Uterus (tissue), 4 donors: Measurements from ENCODE around the gene NUP153. TPM values are rescaled to one million over a fixed set of nuclear protein-coding genes. Genes with fewer than 3 reads are reported as not detected.

Experiments
- DNase-seq, 2 donors: peaks; one replicate each; pipeline ENCODE4 v3.0.0-alpha.2; 2019 to 2020
- H3K27ac ChIP-seq, 2 donors: fragments of 200-600 bp; sonication (generic); 1 replicate in 1 of 2; 2 replicates in 1 of 2; pipeline ENCODE4 v1.5.1; 2016 to 2018
- H3K27me3 ChIP-seq, 2 donors: fragments of 200-600 bp; sonication (generic); one replicate each; pipeline ENCODE4 v1.5.1; 2018 to 2019; ENCODE audit warnings: control low read depth in 1 of 2
- H3K36me3 ChIP-seq, 2 donors: fragments of 200-600 bp; sonication (generic); one replicate each; pipeline ENCODE4 v1.5.1; 2019; ENCODE audit warnings: control low read depth in 1 of 2
- H3K4me1 ChIP-seq, 2 donors: fragments of 200-600 bp; sonication (generic); one replicate each; pipeline ENCODE4 v1.5.1; 2018 to 2019; ENCODE audit warnings: control low read depth in 1 of 2
- H3K4me3 ChIP-seq, 2 donors: fragments of 200-600 bp; sonication (generic); 1 replicate in 1 of 2; 2 replicates in 1 of 2; pipeline ENCODE4 v1.5.1; 2018 to 2019; ENCODE audit warnings: mild to moderate bottlenecking in 1 of 2
- H3K9me3 ChIP-seq, 2 donors: fragments of 200-600 bp; sonication (generic); one replicate each; pipeline ENCODE4 v1.5.1; 2019; ENCODE audit warnings: control low read depth in 1 of 2
- POLR2A ChIP-seq, 2 donors: fragments of 450-650 bp; IDR thresholded peaks; one replicate each; pipeline ENCODE4 v1.6.1; 2016; ENCODE audit warnings: antibody characterized with exemption in 2 of 2, mild to moderate bottlenecking in 1 of 2, moderate library complexity in 1 of 2
- intact Hi-C: fragments of 100-400 bp; cut with DNase I; formaldehyde crosslinking; loops from one replicate; pipeline ENCODE4 v1.15.1; 2023; ENCODE audit warnings: low total_unique reads
- total RNA-seq, 4 donors: library from RNA; depleted of rRNA in 3 of 4; stranded (reverse); fragments of >200 nt in 3 of 4; gene quantifications; one replicate each; pipeline versions ENCODE4 v1.1.0 to v1.2.4, GENCODE V29; 2014 to 2023
- TF ChIP-seq, protein P1 (sequence below), 4 experiments: fragments of 200-600 bp in 2 of 4; fragments of 450-650 bp in 2 of 4; sonication (generic) in 2 of 4; IDR thresholded peaks; one replicate each; pipeline ENCODE4 v1.5.1; 2016 to 2019; ENCODE audit warnings: antibody characterized with exemption in 4 of 4, mild to moderate bottlenecking in 2 of 4, moderate library complexity in 1 of 4
- donor health status: DM: yes; HTN: yes; CAD: no.

The NUP153 gene
- total RNA-seq, 4 donors from 2014 or later: 14.1 to 55.1 (median 48.4) TPM

DNA sequence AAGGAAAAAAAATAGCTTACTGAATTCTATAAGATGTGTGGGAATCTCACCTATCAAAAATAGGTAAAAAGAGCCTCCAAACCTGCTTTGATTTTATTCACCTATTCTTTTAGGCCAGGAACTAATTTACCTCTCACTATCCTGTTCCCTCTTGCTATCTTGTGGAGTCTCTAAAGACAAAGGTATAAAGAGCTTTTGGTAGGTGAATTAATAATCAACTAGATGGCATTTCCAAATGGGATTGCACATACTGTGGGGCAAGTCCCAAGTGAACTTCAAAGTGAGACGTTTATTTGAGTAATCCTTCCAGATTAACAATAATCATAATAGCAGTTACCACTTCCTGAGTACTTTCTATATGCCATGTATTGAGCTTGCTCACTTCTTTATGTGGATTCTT lies 103.8 kb downstream of the NUP153 start:
- Histone ChIP-seq H3K27ac (no peak overlapping the region), H3K36me3 (no peaks in the 10 kb centered on the region), H3K4me3 (no peak overlapping the region), H3K4me1 (no peaks in the 10 kb centered on the region), H3K9me3 (no peaks in the 10 kb centered on the region), H3K27me3 (no peaks in the 10 kb centered on the region)
- TF ChIP-seq POLR2A (IDR thresholded peaks at IDR 0.05): no peak
- TF ChIP-seq, protein P1, sequence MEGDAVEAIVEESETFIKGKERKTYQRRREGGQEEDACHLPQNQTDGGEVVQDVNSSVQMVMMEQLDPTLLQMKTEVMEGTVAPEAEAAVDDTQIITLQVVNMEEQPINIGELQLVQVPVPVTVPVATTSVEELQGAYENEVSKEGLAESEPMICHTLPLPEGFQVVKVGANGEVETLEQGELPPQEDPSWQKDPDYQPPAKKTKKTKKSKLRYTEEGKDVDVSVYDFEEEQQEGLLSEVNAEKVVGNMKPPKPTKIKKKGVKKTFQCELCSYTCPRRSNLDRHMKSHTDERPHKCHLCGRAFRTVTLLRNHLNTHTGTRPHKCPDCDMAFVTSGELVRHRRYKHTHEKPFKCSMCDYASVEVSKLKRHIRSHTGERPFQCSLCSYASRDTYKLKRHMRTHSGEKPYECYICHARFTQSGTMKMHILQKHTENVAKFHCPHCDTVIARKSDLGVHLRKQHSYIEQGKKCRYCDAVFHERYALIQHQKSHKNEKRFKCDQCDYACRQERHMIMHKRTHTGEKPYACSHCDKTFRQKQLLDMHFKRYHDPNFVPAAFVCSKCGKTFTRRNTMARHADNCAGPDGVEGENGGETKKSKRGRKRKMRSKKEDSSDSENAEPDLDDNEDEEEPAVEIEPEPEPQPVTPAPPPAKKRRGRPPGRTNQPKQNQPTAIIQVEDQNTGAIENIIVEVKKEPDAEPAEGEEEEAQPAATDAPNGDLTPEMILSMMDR (IDR thresholded peaks at IDR 0.05): no peak
- intact Hi-C loops: no loop called here
- DNase-seq: no peak

DNA sequence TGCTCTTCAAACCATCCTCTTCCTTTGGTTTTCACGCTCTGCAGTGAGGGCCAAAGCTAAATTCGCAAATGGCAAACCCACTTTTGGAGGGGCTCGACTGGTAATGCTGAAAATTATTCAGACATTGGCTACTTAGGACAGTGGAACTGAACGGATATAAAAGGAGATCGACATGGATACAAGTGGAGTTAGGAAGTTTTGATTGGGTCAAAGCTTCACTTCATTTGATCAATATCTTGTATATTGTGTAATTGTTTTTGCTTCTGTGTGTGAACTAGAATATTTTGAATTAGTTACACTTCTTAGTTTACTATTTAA lies 105.4 kb downstream of the NUP153 start:
- DNase-seq: no peak
- TF ChIP-seq POLR2A (IDR thresholded peaks at IDR 0.05): no peak
- TF ChIP-seq, protein P1 (IDR thresholded peaks at IDR 0.05): no peak
- Histone ChIP-seq H3K4me1 (no peaks in the 10 kb centered on the region), H3K27me3 (no peaks in the 10 kb centered on the region), H3K9me3 (no peaks in the 10 kb centered on the region), H3K27ac (peak overlapping the region; percentile 95 to 98), H3K36me3 (no peaks in the 10 kb centered on the region), H3K4me3 (peak overlapping the region; percentile 51 to 97)
- intact Hi-C loops: no loop called here

DNA sequence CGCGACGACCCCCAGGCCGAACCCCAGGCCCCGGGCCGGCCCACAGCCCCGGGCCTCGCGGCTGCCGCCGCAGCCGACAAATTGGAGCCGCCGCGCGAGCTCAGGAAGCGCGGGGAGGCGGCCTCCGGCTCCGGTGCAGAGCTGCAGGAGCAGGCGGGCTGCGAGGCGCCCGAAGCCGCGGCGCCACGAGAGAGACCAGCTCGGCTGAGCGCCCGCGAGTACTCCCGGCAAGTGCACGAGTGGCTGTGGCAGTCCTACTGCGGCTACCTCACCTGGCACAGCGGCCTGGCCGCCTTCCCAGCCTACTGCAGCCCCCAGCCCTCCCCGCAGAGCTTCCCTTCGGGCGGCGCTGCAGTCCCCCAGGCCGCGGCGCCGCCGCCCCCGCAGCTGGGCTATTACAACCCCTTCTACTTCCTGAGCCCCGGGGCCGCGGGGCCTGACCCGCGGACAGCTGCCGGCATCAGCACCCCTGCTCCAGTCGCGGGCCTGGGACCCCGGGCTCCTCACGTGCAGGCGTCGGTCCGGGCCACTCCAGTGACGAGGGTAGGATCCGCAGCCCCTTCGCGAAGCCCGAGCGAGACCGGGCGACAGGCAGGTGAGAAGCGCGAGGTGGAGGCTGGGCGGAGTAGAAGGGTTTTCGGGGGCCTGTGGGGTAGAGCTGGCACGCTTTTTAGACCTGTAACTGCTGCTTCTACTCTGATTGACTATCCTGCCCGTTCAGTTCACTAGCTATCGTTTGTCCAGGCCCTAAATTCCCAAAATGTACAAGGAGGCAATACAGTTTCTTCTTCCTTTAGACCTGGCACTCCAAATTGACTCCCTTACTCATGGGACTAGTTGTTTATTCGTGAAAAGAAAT lies 106.0 kb downstream of the NUP153 start:
- Histone ChIP-seq H3K36me3 (no peaks in the 10 kb centered on the region), H3K27me3 (no peaks in the 10 kb centered on the region), H3K9me3 (no peaks in the 10 kb centered on the region), H3K4me1 (no peaks in the 10 kb centered on the region), H3K4me3 (peak overlapping the region; percentile 51 to 97), H3K27ac (peak overlapping the region; percentile 95 to 98)
- intact Hi-C loops: no loop called here
- TF ChIP-seq, protein P1 (IDR thresholded peaks at IDR 0.05): no peak
- TF ChIP-seq POLR2A (IDR thresholded peaks at IDR 0.05): no peak
- DNase-seq: peak; percentile 45 to 47

DNA sequence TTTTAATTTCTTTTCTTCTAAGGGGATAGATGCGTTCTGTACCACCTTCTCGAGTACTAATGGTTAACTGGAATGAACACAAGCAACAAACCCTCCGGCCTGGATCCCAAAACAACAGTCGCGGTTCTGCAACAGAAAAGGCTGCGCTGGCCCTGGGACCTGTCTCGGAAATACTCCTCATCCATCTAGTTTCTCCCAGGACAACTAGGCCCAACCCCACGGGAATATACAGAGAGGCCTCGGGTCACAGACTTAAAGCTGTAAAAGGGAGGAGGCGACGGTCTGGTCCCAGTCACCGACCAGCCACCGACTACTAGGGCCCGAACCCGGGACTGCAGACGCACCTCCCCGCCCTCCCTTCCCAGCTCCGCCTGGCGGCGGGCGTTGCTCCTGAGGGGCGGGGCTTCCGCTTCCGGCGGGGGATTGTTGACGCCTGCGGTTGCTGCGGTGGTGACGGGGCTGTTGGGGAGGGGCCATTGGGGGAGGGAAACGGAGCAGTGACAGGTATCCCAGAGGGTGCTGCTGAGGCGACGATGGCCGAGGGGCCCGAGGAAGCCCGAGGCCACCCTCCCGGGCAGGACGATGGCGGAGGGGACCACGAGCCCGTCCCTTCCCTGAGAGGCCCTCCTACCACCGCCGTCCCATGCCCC lies 106.7 kb downstream of the NUP153 start, which contains the start of gene FAM8A1:
FAM8A1 (plus strand) TSS at position 426 of the 650 bp plus-strand sequence; CDS start at position 534, 108 bp downstream.
- intact Hi-C loops: no loop called here
- TF ChIP-seq POLR2A (IDR thresholded peaks at IDR 0.05): peak; percentile 81 to 87
- TF ChIP-seq, protein P1 (IDR thresholded peaks at IDR 0.05): peak; percentile 52 to 82 (median 70)
- Histone ChIP-seq H3K36me3 (no peaks in the 10 kb centered on the region), H3K4me3 (peak within 1 kb of the TSS; percentile 51 to 97), H3K27me3 (no peaks in the 10 kb centered on the region), H3K9me3 (no peaks in the 10 kb centered on the region), H3K27ac (peak within 1 kb of the TSS; percentile 95 to 98), H3K4me1 (no peaks in the 10 kb centered on the region)
- peak; percentile 95 to 96 for DNase-seq

DNA sequence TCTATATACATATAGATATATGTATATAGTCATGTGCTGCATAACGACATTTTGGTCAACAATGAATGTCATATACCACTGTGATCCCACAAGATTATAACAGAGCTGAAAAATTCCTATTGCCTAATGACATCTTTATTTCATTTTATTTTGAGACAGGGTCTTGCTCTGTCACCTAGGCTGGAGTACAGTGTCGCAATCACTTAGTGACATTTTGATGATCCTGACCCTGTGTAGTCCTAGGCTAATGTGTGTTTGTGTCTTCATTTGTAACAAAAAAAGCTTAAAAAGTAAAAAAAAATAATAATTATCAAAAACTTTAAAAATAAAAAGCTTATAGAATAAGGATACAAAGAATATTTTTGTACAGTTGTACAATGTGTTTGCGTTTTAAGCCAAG lies 110.6 kb downstream of the NUP153 start:
- H3K27me3 ChIP-seq: no peaks in the 10 kb centered on the region
- H3K4me1 ChIP-seq: no peaks in the 10 kb centered on the region
- no peak for DNase-seq
- no peak overlapping the region for H3K27ac ChIP-seq
- H3K4me3 ChIP-seq: no peak overlapping the region
- H3K9me3 ChIP-seq: no peaks in the 10 kb centered on the region
- TF ChIP-seq POLR2A (IDR thresholded peaks at IDR 0.05): no peak
- TF ChIP-seq, protein P1 (IDR thresholded peaks at IDR 0.05): no peak
- no peaks in the 10 kb centered on the region for H3K36me3 ChIP-seq
- intact Hi-C loops: no loop called here
